T-helper 2 cell treated with Interferon-gamma antibody and Interleukin-4, amounts not matched to agents 100 ng/mL and 5 ng/mL, for 36 hours (primary cell): ENCODE measurements around the gene NPAS3. TPM values are rescaled to one million over a fixed set of nuclear protein-coding genes. Genes with fewer than 3 reads are reported as not detected.

Source experiments
- intact Hi-C: fragments of 100-400 bp; cut with micrococcal nuclease; formaldehyde crosslinking; loops from one replicate; pipeline ENCODE4 v1.15.1; 2023
- total RNA-seq: library from RNA; stranded (reverse); gene quantifications from 2 replicates; pipeline ENCODE4 v1.2.3, GENCODE V29; 2022

NPAS3 gene
- total RNA-seq, 1 donor from 2014 or later: not detected

DNA sequence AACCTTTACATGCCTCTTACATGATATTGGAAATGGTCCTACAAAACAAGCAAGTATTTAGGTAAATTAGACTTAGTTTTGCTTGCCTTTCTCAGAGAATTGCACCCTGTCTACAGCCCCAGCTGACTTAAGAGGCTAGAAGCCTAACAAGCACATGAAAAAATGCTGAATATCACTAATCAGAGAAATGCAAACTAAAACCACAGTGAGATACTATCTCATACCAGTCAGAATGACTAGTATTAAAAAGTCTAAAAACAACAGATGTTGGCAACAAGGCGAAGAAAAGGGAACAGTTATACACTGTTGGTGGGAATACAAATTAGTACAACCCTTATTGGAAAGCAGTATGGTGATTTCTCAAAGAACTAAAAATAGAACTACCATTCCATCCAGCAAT is 908.4 kb downstream of the NPAS3 start:
- intact Hi-C loops: no loop called here

- intact Hi-C loops: no loop called here
These were observed 909.3 kb downstream of the NPAS3 start for GRCh38 chr14:33848009-33848408.

GRCh38 chr14:33848706-33849454 is 910.2 kb downstream of the NPAS3 start:
- intact Hi-C loops: no loop called here

DNA sequence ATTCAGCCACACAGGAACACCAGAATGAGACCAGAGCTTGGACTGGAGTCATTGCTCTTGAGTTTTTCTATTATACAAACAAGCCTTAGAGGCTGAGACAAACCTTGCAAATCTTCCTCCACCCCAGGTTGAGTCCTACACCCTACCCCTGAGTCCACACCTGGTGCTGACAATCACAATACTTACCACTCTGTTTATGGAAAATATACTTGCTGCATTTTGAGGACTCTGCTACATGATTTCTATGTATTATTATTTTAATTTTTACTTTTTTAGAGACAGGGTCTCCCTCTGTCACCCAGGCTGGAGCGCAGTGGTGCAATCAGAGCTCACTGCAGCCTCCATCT is 910.7 kb downstream of the NPAS3 start:
- intact Hi-C loops: no loop called here

GRCh38 chr14:33850826-33851225 is 912.1 kb downstream of the NPAS3 start:
- intact Hi-C loops: no loop called here

DNA sequence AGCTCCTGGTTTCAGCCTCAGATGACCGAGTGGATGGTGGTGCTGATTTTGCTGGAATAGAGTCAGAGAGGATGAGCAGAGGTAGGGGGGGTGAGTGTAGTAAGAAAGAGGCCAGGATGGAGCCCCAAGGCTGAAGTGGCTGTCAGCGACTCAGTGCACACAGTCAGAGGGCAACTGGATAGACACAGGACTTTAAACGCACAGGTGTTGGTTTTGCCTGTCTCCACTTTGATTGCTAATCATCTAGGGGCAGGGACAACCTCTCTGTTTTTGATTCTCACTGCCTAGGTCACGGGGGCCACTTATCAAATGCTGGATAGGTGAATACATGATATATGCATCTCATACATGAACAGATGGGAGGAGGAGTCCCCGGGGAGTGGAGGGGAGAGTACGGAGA is 912.7 kb downstream of the NPAS3 start:
- intact Hi-C loops: no loop called here

DNA sequence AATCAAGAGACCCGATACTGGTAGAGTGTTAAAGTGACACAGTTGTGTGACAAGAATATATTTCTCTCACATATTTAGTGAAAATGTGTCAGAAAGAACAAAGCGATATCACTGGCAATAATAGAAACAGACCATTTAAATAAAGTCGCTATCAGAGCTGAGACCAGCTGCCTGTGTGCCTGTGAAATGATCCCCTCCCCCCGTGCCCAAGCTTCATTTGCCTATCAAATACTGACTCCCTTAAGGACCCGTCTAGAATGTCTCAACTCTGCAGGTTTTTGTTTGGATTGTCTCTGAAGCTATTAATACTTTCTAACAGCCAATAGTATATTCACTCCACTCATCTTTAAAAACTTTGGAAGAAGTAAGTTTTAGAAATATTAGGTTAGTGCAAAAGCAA is 913.3 kb downstream of the NPAS3 start:
- intact Hi-C loops: no loop called here
